Measurements from ENCODE around the gene ABCA4.

Gene ABCA4

GRCh38 chr1:94125551-94126514, 4.9 kb upstream of the ABCA4 start:
- in situ Hi-C loops (cut with HindIII; ENCODE audit: low sequenced_read_pairs) = no loop called here

DNA sequence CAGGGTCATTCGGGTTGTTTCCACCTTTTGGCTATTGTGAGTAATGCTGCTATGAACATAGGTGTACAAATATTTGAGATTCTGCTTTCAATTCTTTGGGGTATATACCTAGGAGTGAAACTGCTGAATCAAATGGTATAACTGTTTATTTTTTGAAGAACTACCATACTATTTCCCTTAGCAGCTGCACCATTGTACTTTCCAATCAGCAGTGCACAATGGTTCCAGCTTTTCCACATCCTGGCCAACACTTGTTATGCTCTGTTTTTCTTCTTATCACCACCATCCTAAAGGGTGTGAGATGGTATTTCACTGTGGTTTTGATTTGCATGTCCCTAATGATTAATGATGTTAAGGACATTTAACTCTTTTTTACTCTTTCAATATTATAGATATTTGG, 3.6 kb upstream of the ABCA4 start:
- in situ Hi-C loops (cut with HindIII; ENCODE audit: low sequenced_read_pairs) = no loop called here

DNA sequence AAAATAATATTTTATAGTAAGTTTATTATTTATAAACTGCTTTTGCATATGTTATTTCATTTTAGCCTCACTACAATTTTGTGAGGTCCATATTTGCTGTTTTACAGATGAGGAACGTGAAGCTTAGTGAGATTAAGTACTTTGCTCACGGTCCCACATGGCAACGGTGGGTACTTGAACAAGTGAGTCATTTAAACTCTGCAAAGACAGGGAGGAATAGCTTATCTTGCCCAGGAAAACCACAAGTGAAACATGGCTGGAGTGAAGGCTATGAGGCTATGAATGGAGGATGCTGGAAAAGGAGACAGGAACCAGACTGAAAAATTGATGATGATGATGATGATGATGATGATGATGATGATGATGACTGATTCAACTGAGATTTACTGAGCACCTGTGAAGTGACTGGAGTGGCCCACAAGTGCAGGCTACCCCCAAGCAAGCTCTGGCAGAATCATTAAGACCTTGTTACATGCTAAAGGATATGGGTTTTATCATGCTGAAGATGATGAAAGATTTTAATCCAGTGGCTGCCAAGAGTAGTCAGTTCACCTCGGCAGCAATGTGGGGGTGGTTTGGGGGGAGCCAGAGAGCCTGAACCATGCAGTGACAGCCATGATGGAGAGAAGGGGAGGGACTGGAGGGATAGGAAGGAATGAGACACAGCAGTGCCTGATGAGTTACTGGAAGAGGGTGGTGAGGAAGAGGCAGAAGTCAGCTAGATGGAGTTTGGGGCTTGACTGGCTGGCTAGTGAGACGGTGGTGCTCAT, 1.4 kb upstream of the ABCA4 start:
- in situ Hi-C loops (cut with HindIII; ENCODE audit: low sequenced_read_pairs) = no loop called here

GRCh38 chr1:94121411-94121821, 468 bp upstream of the ABCA4 start:
- in situ Hi-C loops (cut with HindIII; ENCODE audit: low sequenced_read_pairs) = no loop called here

DNA sequence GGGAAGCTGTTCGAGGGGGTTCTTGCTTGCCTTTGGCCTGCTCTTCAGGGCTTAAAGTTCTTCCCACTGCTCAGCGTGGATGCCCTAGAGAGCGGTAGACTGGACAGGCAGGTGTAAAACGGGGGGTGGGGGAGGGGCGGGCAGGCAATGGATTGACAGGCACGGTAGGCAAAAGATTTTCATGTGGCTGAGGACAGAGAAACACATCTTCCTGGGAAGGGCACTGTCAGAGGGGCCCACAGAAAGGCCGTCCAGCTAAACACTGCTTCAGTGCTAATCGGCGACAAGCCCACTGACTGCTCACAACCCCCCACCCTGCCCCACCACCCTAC, 412 bp downstream of the ABCA4 start:
- in situ Hi-C loops (cut with HindIII; ENCODE audit: low sequenced_read_pairs) = no loop called here

DNA sequence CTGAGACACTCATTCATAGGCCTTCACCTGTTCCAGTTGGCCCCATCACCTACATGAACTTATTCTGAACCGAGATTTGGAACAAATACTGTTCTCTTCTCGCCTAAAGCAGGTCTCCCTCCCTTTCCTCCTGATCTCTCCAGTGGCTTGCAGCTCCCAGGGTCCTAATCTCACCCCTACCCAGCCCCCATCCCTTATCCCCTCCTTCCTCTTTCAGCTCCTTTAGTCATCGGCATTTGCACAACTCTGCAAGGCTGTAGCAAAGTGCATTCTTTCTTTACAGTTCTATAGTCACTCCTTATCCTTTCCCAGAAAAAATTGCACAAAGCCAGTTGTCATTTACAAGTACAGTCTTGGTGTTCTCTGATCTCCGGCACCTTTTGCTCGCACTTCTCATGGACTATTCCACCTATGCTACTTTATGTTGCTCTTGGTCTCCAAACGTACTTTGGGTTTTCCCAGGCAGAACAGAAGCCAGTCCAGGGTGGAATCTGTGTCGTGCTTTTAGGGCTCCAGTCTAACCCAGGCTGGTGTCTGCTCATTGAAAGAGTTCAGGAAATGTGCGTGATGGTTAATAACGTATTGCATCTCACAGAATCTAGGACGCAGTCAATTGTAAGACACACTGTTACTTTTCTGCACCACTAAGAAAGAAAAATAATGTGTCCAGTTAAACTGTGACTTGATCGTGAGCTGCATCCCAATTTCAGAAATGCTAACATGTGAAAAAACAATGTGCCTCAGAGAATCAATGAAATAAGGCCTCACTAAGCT, 965 bp downstream of the ABCA4 start:
- in situ Hi-C loops (cut with HindIII; ENCODE audit: low sequenced_read_pairs) = no loop called here

- in situ Hi-C loops (cut with HindIII; ENCODE audit: low sequenced_read_pairs) = no loop called here
Observed at GRCh38 chr1:94119306-94119705, 1.6 kb downstream of the ABCA4 start.

- in situ Hi-C loops (cut with HindIII; ENCODE audit: low sequenced_read_pairs) = no loop called here
Observed at GRCh38 chr1:94118471-94118870, 2.5 kb downstream of the ABCA4 start.

- in situ Hi-C loops (cut with HindIII; ENCODE audit: low sequenced_read_pairs) = no loop called here
Observed at GRCh38 chr1:94118013-94118412, 2.9 kb downstream of the ABCA4 start.

DNA sequence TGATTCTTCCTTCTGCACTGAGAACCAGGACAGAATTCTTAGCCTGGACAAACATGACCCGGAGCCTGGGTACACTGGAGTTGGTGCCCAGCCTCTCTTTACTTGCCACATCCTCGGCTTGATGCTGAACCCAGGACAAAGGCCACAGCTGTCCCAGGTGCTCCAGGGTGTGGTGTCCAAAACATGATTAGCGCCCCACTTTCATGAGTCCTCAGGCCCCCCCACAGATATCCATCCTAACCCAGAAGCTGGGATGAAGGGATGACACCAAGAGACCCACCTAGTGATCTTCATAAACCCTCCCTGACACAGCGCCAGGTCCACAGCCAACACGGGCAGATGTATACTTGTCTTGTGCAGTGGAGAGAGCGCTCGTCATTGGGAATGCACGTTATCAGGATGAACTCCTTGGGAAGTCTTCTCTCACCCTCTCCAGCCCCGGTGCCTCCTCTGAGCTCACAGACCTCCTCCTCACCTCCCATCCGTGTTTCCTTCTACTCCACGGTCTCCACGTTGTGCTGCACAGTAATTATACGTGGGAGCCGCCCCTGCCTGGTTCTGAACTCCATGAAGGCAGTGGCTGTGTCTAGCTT, 3.6 kb downstream of the ABCA4 start:
- in situ Hi-C loops (cut with HindIII; ENCODE audit: low sequenced_read_pairs) = no loop called here

DNA sequence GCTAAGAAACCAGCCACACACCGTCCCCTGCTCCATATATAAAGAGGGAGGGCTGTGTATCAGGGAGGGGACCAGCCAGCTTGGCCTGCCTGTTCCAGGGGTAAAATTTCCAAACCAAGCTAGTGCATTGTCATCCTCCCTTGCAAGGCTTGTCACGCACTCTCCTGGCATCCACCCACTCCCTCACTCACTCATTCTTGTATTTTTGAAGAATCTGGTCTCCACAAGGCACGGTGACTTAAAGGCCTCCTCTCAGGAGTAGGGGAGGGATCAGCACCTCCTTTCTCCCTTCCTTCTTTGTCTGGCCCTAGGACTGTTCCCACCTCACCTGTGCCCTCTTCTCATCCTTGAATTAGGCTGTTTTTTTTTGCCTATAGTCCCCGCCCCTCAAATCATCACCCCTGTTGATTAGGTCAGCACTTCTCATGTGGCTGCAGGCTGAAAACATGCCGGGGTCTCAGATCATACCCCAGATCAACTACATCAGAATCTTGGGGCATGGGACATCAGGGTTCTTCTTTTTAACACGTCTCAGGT, 5.0 kb downstream of the ABCA4 start:
- in situ Hi-C loops (cut with HindIII; ENCODE audit: low sequenced_read_pairs) = no loop called here

DNA sequence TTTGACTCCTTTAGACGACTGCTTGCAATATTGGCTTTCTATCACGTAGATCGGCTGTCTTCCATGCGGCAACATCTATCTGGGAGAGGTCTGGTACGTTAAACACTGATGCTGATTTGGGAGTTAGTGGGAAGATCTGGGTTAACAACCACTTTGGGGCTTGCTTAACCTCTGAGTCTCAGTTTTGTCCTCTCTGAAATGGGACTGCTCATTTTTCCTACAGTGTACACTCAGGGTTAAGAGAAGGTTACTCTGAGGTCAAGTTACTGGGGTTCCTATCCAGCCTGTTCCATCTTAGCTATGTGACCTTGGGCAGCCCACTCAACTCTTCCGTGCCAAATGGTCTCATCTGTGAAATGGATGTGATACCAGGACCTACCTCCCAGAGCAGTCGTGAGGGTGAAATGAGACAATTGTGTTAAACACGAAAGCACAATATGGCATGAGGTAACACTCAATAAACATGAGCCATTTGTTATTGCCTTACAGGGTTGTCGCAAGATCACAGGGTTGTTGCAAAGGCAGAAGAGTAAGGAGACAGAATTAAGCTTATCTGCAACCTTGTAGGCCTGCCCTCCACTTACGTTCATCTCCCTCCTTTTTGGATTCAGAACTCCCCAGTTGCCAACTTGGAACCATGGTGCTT, 5.6 kb downstream of the ABCA4 start:
- in situ Hi-C loops (cut with HindIII; ENCODE audit: low sequenced_read_pairs) = no loop called here

- in situ Hi-C loops (cut with HindIII; ENCODE audit: low sequenced_read_pairs) = no loop called here
Observed at GRCh38 chr1:94113589-94114226, 7.2 kb downstream of the ABCA4 start.

- in situ Hi-C loops (cut with HindIII; ENCODE audit: low sequenced_read_pairs) = no loop called here
Observed at GRCh38 chr1:94111879-94112278, 9.1 kb downstream of the ABCA4 start.

DNA sequence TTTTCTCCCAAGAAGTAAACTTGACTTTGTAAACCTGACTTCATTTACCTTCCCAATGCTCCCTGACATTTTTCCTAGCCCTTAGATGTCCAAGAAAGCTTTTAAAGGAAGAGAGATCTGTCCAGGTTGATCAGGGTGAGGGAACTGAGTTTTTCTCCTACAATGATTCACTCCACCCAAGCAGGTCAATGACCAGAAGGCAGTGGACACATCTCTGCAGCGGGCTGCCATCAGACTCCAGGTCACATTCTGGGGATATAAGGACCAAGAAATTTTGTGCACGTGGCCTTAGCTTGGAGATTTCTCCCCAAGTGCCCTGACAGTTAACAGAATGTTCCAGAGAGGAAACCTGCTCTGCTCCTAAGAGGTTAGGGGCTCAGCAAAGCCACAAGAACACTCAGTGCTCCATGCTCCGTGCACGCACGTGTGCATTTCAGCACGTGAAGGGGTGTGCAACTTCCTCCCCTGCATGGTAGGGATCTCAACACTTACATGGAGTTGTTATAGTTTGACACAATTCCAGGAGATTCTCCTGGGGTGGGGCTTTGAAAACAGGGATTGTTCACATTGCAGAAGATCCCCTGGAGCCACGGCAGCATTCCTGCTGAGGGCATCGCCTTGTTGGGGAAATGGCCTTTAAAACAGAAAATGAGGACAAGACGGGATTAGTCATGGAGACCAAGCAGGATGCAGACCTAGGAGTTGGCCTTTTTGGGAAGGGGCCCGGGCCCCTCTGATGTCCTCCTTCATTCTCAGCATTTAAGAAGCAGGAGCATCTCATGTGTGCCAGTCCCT, 9.8 kb downstream of the ABCA4 start:
- in situ Hi-C loops (cut with HindIII; ENCODE audit: low sequenced_read_pairs) = no loop called here

DNA sequence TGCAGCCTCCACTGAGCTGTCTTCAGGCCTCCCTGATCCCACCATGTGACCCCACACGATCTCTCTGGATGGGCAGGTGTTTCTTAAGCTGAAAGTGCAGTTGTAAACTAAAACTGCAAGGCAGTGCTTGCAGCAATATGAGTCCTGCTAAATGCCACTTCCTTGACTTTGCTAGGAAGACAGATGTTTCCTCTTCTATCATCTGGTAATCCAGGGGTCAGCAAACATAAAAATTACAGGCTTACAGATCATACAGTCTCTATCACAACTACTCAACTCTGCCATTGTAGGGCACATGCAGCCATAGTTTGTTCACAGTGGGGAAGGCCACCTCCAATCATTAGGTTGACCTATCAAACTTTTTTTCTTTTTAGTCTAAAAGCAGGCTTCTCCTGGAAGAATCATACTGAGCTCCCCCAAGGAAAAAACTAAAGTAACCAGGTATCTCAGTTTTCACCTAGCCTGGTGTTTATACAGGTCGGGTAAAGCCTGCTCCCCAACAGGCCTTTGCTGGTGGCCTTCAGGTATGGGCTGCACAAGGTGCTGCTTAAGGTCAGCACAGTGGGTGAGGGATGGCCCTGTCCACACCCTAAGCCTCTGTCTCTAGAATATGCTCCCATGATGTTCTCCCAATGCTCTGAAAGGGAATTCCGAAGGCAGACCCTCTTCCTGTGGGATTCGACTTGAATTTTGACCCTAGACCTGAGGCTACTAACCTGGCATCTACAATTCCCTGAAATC, 10.8 kb downstream of the ABCA4 start:
- in situ Hi-C loops (cut with HindIII; ENCODE audit: low sequenced_read_pairs) = no loop called here

DNA sequence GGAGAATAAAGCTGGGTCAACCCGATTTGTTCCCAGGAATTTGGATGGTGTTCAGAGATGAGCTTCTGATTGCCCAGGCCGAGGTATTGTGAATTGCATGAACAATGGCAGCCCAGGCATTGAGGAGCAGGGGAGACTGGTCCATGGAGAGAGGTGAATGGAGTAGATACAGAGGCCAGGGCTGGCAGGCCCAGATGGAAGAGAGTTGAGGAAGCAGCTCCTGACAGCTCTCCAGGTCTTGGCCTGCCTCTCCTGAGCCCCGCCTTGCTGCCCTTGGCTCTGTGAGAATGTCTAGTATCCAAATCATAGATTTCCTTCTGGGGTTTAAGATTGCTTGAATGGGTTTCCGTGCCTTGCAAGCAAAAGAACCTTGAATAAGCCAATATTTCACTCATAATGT, 11.5 kb downstream of the ABCA4 start:
- in situ Hi-C loops (cut with HindIII; ENCODE audit: low sequenced_read_pairs) = no loop called here

GRCh38 chr1:94107141-94107540, 13.8 kb downstream of the ABCA4 start:
- in situ Hi-C loops (cut with HindIII; ENCODE audit: low sequenced_read_pairs) = no loop called here
